ENCODE results near the gene SLF2.

The SLF2 gene

GRCh38 chr10:100966887-100967286 is 54.1 kb downstream of the SLF2 start:
- no peak for TF ChIP-seq CTCF (IDR thresholded peaks at IDR 0.05; ENCODE audit: insufficient read depth, low read depth, low read length, missing control alignments)
- no peak for DNase-seq (ENCODE audit: low read depth)
- H3K4me3 ChIP-seq (ENCODE audit: low read length): no peak overlapping the region

- no peak for DNase-seq (ENCODE audit: low read depth)
- no peak overlapping the region for H3K4me3 ChIP-seq (ENCODE audit: low read length)
- TF ChIP-seq CTCF (IDR thresholded peaks at IDR 0.05; ENCODE audit: insufficient read depth, low read depth, low read length, missing control alignments): no peak
Observed at GRCh38 chr10:100967332-100967731, 54.6 kb downstream of the SLF2 start.

GRCh38 chr10:100968062-100968736 is 55.4 kb downstream of the SLF2 start:
- H3K4me3 ChIP-seq (ENCODE audit: low read length): no peak overlapping the region
- no peak for DNase-seq (ENCODE audit: low read depth)
- no peak for TF ChIP-seq CTCF (IDR thresholded peaks at IDR 0.05; ENCODE audit: insufficient read depth, low read depth, low read length, missing control alignments)

- DNase-seq (ENCODE audit: low read depth): no peak
- H3K4me3 ChIP-seq (ENCODE audit: low read length): peak overlapping the region; percentile 49
- TF ChIP-seq CTCF (IDR thresholded peaks at IDR 0.05; ENCODE audit: insufficient read depth, low read depth, low read length, missing control alignments): no peak
Observed at GRCh38 chr10:100968863-100969186, 56.1 kb downstream of the SLF2 start.

GRCh38 chr10:100969187-100970075 is 56.7 kb downstream of the SLF2 start, which contains the start of gene SEMA4G:
TSS of gene SEMA4G (plus strand) at chr10:100969504. CDS start at chr10:100972913, 3,409 bp downstream.
- TF ChIP-seq CTCF (IDR thresholded peaks at IDR 0.05; ENCODE audit: insufficient read depth, low read depth, low read length, missing control alignments): peak; percentile 73
- H3K4me3 ChIP-seq (ENCODE audit: low read length): peak within 1 kb of the TSS; percentile 49
- DNase-seq (ENCODE audit: low read depth): peak; percentile 16

GRCh38 chr10:100970076-100970913 is 57.5 kb downstream of the SLF2 start:
- DNase-seq (ENCODE audit: low read depth): peak; percentile 27
- no peak for TF ChIP-seq CTCF (IDR thresholded peaks at IDR 0.05; ENCODE audit: insufficient read depth, low read depth, low read length, missing control alignments)
- H3K4me3 ChIP-seq (ENCODE audit: low read length): peak overlapping the region; percentile 49
